Gastrocnemius medialis (tissue), 4 donors: ENCODE data around the gene SH3BP4.

ENCODE experiments used
- CTCF ChIP-seq, 5 experiments: fragments of 450-650 bp in 3 of 5; fragments of 200-600 bp in 2 of 5; sonication (generic) in 2 of 5; IDR thresholded peaks in 4 of 5; conservative IDR thresholded peaks in 1 of 5; 1 replicate in 4 of 5; 2 replicates in 1 of 5; pipeline ENCODE4 v1.5.1; 2016 to 2019; ENCODE audit warnings: antibody characterized with exemption in 5 of 5, mild to moderate bottlenecking in 3 of 5, moderate library complexity in 3 of 5
- POLR2A ChIP-seq, 2 donors: fragments of 450-650 bp; IDR thresholded peaks; one replicate each; pipeline ENCODE4 v1.6.1; 2017; ENCODE audit warnings: antibody characterized with exemption in 2 of 2, mild to moderate bottlenecking in 2 of 2, moderate library complexity in 2 of 2

DNA sequence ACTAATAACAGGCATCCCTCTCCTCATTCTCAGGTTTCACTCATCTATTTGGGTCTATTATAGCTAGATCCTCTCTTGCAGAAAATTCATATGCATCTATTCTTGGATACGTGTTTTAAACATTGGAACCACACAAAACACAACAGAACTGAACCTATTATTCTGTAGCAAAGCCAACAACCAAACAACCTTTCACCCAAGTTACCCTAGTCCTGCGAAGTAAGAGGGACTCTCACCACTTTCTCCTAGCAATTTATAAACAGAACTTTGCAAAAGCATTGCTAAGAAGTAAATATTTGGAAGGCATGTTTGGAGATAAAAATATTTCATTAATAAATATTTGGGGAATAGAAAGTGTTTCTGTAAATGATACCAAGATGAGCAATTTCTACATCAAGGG lies 20.4 kb upstream of the SH3BP4 start:
- TF ChIP-seq CTCF (IDR thresholded peaks at IDR 0.05 in 4 of 5, conservative IDR thresholded peaks at IDR 0.05 in 1 of 5), result no peak
- no peak for TF ChIP-seq POLR2A (IDR thresholded peaks at IDR 0.05)
